GM21717 (cell line): ENCODE measurements around the gene ROGDI.

Source experiments
- ATAC-seq: cut with Tn5 transposase; IDR thresholded peaks from one replicate; pipeline ENCODE4 v1.9.1; 2021; ENCODE audit warnings: mild to moderate bottlenecking, moderate library complexity; ENCODE audit not compliant: unreplicated experiment

The ROGDI gene, protein sequence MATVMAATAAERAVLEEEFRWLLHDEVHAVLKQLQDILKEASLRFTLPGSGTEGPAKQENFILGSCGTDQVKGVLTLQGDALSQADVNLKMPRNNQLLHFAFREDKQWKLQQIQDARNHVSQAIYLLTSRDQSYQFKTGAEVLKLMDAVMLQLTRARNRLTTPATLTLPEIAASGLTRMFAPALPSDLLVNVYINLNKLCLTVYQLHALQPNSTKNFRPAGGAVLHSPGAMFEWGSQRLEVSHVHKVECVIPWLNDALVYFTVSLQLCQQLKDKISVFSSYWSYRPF

DNA sequence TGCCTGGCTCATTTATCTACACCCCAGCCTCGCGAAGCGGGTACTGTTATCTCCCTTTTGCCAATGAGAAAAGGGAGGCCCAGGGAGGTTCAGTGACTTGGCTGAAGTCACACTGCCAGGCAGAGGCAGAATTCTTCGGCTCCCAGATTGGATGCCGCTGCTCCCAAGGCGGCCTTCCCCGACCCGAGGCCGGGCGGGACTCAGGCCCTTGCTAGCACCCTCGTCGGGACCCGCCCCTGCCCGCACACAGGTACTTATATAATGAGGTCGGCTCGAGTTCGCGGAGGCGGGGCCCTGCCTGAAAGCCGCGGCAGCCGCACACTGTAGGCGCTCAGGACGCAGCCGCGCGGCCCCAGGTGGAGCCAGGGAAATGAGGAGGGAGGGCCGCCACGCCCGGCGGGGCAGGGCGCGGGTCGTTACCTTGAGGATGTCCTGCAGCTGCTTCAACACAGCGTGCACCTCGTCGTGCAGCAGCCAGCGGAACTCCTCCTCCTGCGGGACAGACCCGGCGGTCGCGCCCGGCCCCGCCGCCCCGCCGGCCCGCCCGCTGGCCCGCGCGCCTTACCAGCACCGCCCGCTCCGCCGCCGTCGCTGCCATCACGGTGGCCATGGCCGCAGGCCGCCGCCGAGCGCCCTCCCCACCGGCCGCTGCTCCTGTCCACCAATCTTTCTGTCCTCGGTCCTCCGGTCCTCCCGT, at the start of gene ROGDI:
Gene ROGDI, minus strand, starts transcription at position 672 of the 697 bp plus-strand sequence. Its CDS starts 62 bp downstream, at position 610.
- ATAC-seq = peak; percentile 57

DNA sequence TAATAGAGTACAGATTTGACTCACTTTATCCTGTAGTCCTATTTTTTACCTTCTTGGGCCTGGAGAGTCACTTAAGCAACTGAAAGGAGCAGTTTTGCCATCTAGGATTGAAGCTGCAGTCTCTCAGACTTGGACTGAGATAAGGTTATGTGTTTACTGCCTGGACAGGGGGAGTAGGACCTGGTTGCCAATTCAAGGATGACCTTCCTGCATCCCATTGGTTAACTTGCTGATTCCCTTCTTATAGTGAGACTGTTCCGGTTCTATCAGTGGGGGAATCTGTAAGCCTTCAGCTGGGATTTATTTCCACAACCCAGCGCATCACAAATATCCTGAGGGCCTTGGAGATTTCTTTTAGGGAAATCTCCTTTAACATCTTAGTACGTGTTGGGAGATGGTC, 47.8 kb upstream of the ROGDI start:
- no peak for ATAC-seq

DNA sequence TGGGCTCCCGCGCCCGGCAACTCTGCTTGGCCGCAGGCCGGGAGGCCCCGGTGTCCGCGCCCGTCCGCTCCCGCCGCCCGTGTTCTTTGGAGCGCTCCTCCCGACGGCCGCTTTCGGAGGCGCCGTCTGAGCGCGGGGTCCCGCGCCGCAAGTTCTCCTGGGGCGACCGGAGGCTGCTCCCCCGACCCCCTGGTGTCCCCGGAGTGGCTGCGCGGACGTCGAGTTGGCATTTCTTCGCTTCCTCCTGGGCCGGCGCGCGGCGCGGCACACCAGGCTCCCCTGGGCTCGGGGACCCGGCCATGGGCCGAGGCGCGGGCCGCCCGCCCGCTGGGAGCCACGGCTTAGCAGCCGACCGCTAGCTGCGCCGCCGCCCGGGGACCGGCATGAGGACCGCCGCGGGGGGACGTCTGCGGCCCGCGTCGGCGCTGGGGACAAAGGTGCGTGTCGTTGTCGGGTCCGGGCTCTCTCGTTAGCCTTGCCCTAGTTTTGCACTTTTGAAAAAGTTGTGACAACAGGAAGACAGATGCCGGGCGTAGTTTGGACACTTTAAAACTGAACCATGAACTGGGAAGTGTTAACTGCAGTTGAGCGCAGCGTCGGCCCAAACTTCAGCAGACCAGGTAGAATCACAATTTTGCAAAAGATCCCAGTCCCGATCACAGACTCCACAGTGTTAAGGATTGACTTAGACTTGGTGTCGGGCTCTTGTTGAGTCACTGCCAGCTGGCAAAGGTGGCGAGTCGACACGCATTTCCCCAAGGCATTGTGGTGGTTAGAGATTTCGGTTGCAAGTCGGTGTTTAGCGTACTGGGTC, 45.5 kb upstream of the ROGDI start:
- ATAC-seq = peak; percentile 11

DNA sequence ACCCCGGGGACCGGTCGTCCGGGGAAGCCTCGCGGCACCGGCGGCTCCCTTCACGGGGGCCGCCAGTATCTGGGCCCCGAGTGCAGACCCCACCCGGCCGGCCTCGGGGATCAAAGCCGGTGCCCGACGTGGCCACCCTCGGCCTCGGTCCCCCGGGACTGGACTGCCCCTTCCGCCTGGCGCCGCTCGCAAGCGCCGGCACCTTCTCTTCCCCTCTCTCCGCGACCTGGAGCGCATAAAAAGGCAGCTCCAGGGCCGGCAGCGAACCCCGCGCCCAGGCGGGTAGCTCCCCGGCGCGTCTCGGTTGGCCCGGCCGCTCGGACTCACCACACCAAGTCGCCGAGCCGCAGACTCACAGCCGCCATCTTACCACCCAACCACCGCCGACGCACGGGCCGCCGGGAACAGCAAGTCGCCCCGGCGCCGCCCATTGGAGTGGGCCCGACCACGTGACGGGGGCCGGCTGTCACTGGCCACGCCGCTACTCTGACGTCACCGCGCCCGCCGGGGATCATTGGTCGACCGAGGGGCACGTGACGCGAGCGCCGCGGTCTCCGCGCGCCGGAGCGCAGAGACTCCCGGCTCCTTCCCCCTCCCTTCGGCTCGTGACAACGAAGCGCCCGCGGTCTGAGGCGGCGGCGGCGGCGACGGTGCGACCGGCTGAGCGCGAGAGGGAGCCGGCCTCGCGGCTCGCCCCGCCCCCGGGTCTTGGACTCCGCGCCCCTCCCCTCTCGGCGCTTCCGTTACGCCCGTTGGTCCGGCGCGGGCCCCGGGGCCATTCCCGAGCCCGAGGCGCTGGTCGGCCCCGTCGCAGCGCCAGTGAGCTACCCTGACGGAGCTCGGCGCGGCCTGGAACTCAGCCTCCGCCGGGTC, 44.7 kb upstream of the ROGDI start, which contains the start of the genes GLYR1 and UBN1:
Gene GLYR1, minus strand, starts transcription at position 388 of the 873 bp plus-strand sequence. Its CDS starts 23 bp downstream, at position 365.
Gene UBN1, plus strand, starts transcription at position 581 of the 873 bp plus-strand sequence. CDS start 5,437 bp downstream, outside the sequence.
- ATAC-seq = peak; percentile 87

DNA sequence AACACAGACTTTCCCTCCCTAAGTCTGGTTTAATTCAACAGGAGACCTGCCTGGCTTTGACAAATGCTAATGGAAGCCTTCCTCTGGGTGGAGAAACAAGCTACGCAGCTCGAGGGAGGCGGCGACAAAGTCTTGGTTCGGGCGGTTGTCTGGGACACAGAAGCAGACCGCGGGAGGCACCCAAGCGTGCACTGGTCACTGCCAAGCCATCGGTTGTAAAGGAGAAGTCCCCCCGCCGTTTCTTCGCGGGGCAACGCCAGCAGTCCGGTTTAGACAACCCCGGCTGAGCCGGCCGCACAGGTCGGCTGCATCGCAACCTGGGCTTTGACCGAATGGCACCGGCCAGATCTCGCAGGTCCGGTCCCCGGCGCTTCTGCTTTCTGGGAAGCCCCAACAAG, 44.1 kb upstream of the ROGDI start:
- ATAC-seq = peak; percentile 11

DNA sequence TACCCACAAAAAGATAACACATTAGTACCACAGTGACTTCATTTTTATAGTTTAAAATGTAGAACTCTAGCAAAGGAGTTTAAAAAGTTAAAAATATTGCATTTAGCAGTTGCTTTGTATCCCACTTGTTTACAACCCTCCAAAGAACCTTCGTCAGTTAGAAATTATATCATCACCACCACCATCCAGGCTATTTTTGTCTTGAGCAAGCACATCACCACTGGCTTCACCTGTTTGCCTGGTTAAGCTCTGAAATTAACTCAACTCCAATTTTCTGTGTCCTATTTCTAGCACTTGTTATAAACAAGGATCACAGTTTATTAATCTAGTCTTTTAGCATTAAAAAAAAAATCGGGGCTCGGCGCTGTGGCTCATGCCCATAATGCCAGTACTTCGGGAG, 38.6 kb upstream of the ROGDI start:
- no peak for ATAC-seq

DNA sequence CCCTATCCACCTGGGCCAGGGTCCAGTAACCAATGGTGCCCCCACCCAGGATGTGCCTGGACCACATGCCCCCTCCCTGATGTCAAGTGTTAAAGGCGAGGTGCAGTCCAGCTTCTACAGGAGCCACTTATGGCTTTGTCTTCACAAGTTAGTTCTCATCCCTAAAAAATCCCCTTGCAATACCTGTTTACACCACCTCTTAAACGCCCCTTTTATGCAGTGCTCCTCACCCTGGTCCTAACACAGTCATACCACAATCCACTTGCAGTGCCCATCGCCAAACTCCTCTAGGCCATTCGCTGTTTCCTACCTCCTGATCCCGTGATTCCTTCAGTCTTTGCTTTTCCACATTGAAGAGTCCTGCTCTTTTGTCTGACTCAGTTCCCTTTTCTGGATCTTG, 37.5 kb upstream of the ROGDI start:
- no peak for ATAC-seq

DNA sequence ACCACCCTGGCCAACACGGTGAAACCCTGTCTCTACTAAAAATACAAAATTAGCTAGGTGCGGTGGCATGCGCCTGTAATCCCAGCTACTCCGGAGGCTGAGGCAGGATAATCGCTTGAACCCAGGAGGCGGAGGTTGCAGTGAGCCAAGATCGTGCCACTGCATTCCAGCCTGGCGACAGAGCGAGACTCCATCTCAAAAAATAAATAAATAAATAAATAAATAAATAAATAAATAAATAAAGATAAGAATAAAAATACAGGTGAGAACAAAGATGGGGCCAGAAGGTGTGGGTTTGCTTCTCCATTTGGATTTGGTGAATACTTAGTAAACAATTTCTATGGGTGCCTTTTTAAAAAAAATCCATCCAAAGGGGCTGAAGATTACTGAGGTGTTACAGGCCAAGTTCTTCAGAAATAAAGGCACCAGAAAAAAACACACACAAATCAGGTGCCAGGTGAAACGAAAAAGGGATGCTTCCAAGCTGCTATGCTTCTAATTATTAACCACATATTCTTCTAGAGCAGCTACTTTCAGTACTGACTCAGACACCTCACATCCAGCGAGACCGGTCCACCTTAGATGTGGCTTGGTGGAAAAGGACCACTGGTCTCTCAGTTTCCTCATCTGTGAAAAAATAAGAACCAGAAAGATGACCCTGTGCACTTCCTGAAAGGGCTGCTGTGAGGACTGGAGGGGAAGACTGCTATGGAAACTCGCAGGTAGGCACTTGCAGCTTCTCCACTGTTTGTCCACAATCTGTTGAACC, 35.5 kb upstream of the ROGDI start:
- no peak for ATAC-seq

DNA sequence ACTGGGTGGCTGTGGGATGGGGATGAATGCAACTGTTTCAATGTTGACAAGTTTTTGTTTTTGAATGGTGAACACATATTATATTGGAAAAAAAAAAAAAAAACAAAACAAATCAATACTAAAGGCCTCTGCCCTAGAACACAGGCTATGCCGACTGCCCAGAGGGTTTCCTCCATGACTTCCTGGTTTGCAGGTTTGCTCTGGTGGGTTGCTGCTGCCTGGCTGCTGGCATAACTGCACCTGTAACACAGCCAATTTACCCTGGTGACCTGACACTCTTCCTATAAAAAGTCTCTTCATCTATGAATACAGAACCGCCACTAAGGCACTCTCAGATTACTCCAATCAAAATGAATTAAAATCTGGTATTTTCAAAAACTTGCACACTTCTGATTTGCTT, 34.3 kb upstream of the ROGDI start:
- no peak for ATAC-seq

DNA sequence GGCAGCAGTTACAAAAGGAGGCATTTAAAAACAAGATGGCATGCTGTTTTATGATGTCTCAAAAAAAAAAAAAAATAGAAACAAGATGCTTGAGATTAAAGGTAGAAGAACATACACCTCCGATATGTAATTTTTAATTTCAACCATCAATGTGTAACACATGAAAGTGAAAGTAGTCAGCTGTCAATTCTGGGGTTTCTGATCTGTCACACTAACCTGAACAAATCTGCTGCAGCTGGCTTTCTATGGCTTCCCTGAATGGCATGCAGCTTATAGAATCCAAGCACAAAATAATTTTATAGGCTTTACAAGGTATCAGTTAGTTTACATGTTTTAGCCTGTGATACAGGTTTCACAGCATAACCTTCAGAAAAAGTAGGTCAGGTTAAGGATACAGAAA, 31.2 kb upstream of the ROGDI start:
- ATAC-seq = no peak

DNA sequence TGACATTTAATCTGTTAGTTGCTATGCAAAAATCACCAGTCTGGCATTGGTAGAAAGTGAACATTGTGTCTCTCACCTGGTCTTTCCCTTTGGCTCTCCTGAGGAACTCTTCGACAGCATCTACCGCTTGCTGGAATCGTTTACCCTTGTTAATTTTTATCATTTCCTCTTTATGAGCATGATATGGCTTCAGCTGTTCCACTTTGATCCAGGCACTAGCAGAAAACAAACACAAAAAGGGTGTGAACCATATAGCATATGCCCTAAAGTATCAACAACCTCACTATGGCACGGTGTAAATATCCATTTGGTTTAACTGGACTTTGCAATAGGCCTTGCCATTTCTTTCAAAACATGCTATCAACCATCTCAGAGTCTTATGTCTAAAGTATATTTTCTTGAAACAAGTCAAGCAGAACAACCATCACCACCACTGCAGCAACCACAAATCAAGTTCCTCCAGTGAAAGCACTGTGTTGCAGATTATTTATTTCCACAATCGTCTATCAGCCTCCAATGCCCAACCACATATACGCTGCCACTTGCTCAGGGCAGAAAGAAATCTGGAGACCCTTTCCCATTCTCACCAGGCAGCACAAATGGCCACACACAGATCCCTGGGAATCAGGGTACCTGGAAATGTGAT, 30.4 kb upstream of the ROGDI start:
- no peak for ATAC-seq

DNA sequence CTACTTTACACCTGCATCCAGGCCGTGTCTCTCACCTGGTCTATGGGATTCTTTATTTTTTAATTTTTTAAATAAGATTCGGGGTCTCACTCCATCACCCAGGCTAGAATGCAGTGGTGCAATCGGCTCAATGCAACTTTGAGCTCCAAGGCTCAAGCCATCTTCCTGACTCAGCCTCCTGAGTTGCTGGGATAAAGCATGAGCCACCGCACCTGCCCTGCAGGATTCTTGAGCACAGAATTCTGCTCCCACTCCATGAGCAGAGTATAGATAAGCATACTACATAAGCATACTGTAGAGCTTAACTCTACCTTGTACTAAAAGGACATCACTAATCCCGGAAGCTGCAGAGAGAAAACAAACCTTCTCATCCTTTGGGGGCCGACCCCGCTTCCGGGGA, 29.2 kb upstream of the ROGDI start:
- ATAC-seq = no peak

DNA sequence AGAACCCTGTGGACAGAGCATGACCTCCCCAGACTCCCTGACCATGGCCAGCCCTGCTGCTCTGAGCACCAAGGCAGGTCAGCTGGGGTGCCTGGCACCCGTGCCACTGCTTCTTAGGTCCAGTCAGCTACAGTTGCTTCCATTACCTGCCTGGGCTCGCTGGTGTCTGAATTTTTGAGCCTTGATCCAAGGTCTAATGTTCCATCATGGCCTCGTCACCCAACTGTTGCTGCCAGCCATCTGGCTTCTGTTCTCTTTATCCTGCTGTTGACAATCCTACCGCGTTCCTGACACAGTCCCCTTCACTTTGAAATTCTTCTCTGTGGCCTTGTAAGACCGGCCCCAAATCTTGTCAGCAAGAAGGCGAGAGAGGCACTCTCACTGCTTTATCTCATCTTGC, 28.0 kb upstream of the ROGDI start:
- no peak for ATAC-seq

DNA sequence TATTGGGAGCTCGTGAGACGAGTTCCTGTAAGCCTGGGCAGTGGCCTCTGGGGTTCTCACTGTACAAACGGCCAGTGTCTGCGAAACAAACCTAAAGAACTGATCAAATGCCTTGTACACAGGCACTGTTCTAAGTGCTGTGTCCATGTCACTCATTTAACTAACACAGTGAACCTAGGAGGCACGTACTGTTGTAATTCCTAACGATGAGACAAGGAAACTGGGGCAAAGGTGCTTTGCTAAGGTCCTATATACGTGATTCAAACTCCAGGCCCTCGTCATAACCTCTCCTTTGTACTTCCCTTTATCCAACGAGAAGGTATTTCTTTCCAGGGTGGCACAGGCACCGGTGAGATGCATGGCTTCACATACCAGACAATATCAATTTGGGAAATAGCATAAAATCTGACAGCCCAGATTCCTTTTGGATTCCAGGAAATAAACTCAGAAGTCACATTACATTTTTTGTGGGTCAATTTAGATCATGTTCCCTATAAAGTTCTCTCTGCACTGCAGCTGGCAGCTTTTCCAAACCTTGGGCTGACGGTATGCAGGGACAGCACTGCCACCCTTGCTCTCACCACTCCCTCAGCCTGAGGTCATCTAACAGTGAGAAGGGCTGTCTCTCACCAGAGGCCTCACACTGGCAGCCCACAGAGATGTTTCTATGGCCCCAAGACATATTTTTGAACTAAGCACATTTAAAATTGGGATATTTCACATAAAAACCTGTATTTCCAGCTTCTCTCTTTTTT, 26.3 kb upstream of the ROGDI start:
- ATAC-seq = no peak

DNA sequence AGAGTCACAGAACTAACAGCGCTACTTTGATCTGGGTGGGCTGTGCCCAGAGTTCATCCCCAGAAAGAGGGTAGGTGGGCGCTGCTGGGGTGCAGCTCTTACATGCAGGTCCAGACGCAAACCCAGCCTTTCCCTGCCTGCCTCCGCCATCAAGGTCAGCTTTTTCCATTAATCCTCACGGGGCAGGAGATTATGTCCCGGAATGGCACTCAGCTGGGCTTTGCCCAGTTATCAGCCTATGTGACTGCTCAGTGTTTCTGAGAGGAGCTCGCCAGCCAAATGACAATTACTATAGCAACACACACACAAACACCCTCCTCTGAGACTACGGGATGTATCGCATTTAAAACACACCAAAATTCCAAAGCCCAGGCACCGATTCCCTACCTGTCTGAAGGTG, 24.5 kb upstream of the ROGDI start:
- no peak for ATAC-seq

DNA sequence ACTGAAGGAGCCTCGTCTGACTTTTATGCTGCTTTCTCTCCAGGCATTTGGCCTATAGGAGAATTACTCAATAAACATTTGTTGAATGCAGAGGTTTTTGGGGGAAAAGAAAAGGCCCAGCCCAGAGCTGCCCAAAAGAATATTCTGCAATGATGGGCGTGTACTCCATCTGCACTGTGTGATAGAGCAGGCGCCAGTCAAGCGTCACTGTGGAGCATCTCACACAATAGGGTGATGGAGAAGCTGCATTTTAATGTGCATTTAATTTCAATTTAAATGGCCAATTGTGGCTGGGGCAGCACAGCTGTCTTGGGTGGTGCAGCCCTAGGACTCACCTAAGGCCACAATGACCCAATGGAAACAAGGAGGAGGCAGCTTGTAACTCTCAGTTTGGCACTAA, 24.1 kb upstream of the ROGDI start:
- no peak for ATAC-seq

DNA sequence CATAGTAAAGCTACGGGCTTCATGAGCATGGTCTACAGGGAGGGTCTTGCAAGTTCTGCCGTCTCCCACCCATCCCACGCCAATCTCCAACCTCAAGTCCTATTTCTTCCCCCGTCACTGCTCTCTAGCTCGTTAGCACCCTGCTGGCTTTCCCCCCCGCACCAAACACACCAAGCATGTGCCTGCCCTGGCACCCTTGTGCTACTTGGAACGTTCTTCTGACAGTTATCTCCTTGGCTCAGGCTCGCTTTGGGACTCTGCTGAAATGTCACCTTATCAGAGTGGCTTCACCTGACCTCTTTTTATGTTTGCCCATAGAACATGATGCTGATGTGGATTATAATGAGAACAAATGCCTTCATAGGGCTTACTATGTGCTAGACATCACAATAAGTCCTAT, 22.8 kb upstream of the ROGDI start:
- no peak for ATAC-seq

DNA sequence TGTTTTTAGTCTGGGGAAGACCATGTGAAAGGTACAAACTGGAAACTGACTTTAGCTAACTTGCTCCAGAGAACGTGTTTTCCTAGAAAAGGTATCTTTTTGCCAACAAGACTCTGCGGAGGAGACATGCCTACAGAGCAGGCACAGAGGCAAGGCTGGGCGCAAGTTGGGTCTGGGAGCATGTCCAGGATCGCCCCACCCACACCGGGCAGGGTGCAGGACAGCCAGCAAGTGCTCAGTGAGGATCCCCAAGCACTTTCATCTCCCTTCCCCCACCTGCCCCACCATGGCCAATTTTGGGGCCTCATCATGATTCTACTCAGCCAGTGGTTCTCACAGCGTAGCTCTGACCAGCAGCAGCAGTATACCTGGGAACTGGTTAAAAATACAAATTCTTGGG, 18.2 kb upstream of the ROGDI start:
- no peak for ATAC-seq
